ENCODE data around the gene ERN1. TPM values are rescaled to one million over a fixed set of nuclear protein-coding genes. Genes with fewer than 3 reads are reported as not detected.
"Not testable (repeated sequence)": the region's sequence is repeated elsewhere in the genome, so short reads cannot be mapped to it uniquely, and the experiment has no call there.

Gene ERN1
- total RNA-seq: 10 to 100 TPM; 18.4 to 27.1 (median 21.7) TPM
- long read RNA-seq, donor 1, partial matches to known transcripts: 1 of 6 reads
- long read RNA-seq, donor 1, other reads (novel, unspliced or antisense): 1 of 6 reads
- long read RNA-seq, donor 2, partial matches to known transcripts: 2 of 3 reads
- long read RNA-seq, donor 2, other reads (novel, unspliced or antisense): 0 of 3 reads

DNA sequence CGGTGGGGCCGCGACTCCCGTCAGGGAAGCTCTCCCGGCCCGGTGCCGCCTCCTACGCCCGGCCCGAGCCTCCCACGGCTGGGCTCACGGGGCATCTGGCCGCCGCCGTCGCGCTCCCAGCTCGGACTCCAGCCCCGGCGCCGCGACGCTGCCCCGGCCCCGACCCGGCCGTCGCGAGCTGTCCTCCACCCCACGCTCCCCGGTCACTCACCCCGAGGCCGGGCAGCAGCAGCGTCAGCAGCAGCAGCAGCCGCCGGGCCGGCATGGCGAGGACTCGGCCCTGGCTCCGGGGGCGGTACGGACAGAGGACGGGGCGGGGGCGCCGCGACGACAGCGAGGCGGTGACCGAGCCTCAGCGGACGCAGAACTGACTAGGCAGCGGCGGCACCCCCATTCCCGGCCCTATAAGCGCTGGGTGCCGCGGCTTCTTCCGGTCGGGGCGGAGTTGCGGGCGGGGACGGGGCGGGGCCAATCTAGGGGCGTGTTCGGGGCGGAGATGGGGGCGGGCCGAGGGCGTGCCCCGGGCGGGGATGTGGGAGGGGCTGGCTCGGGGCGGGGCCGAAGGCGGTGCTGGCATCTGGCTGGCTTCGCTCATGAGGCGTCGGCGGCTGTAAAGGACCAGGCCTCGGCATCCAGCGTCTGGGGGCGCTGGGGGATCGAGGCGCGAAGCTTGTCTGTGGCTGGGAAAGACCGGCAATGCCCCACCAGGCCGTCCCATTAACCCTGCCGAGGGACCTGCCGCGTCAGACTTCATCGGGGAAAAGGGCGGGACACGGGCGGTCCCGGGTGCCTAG, at the start of gene ERN1:
Gene ERN1, minus strand, starts transcription at position 380 of the 794 bp plus-strand sequence. Its CDS starts 115 bp downstream, at position 265.
- Histone ChIP-seq H3K9me3 (no peaks in the 10 kb centered on the region), H3K4me3 (peak within 1 kb of the TSS; percentile 80), H3K4me1 (ENCODE audit: low read depth) (peaks cover 17% of the 10 kb centered on the region), H3K36me3 (ENCODE audit: low read depth) (no peaks in the 10 kb centered on the region)
- intact Hi-C loops (cut with DNase I, micrococcal nuclease): loop anchor here (5.0 to 10.0 kb wide), 3 partner anchors 65 to 215 kb away; partner anchors contain the start of genes CSHL1 (in 1 of the 2) and GH1 (in 1 of the 2)
- TF ChIP-seq, protein P1, sequence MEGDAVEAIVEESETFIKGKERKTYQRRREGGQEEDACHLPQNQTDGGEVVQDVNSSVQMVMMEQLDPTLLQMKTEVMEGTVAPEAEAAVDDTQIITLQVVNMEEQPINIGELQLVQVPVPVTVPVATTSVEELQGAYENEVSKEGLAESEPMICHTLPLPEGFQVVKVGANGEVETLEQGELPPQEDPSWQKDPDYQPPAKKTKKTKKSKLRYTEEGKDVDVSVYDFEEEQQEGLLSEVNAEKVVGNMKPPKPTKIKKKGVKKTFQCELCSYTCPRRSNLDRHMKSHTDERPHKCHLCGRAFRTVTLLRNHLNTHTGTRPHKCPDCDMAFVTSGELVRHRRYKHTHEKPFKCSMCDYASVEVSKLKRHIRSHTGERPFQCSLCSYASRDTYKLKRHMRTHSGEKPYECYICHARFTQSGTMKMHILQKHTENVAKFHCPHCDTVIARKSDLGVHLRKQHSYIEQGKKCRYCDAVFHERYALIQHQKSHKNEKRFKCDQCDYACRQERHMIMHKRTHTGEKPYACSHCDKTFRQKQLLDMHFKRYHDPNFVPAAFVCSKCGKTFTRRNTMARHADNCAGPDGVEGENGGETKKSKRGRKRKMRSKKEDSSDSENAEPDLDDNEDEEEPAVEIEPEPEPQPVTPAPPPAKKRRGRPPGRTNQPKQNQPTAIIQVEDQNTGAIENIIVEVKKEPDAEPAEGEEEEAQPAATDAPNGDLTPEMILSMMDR (IDR thresholded peaks at IDR 0.05): no peak
- ATAC-seq (peak; percentile 95), DNase-seq (peak; percentile 94 to 96 (median 95))

DNA sequence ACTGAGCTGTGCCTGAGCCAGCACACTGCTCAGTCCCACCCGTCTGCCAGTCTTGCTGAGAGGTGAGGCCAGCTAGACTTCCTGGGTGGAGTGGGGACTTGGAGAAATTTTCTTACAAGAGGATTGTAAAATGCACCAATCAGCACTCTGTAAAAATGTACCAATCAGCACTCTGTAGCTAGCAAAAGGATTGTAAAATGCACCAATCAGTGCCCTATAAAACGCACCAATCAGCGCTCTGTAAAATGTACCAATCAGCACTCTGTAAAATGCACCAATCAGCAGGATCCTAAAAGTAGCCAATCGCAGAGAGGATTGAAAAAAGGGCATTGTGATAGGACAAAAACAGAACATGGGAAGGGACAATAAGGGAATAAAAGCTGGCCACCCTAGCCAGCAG, 49.1 kb upstream of the ERN1 start:
- intact Hi-C loops (cut with DNase I, micrococcal nuclease); ATAC-seq; H3K4me3 ChIP-seq; H3K9me3 ChIP-seq; H3K4me1 ChIP-seq (ENCODE audit: low read depth); H3K36me3 ChIP-seq (ENCODE audit: low read depth); DNase-seq: not testable (repeated sequence)

- Histone ChIP-seq H3K4me3 (no peak overlapping the region), H3K36me3 (ENCODE audit: low read depth) (no peaks in the 10 kb centered on the region), H3K9me3 (no peaks in the 10 kb centered on the region), H3K4me1 (ENCODE audit: low read depth) (no peaks in the 10 kb centered on the region)
- TF ChIP-seq, protein P1 (IDR thresholded peaks at IDR 0.05): no peak
- intact Hi-C loops (cut with DNase I, micrococcal nuclease): no loop called here
- ATAC-seq: no peak
- no peak for DNase-seq
Measured at GRCh38 chr17:64178011-64178825, 48.3 kb upstream of the ERN1 start.

GRCh38 chr17:64177311-64178010, 47.5 kb upstream of the ERN1 start:
- ATAC-seq (no peak), DNase-seq (no peak)
- Histone ChIP-seq H3K36me3 (ENCODE audit: low read depth) (no peaks in the 10 kb centered on the region), H3K4me3 (no peak overlapping the region), H3K9me3 (no peaks in the 10 kb centered on the region), H3K4me1 (ENCODE audit: low read depth) (no peaks in the 10 kb centered on the region)
- TF ChIP-seq, protein P1 (IDR thresholded peaks at IDR 0.05): no peak
- intact Hi-C loops (cut with DNase I, micrococcal nuclease): no loop called here

- no peak for DNase-seq
- Histone ChIP-seq H3K4me1 (ENCODE audit: low read depth) (no peaks in the 10 kb centered on the region), H3K9me3 (no peaks in the 10 kb centered on the region), H3K36me3 (ENCODE audit: low read depth) (no peaks in the 10 kb centered on the region), H3K4me3 (no peak overlapping the region)
- intact Hi-C loops (cut with DNase I, micrococcal nuclease): no loop called here
- TF ChIP-seq, protein P1 (IDR thresholded peaks at IDR 0.05): no peak
- ATAC-seq: no peak
Measured at GRCh38 chr17:64176556-64176955, 46.6 kb upstream of the ERN1 start.
